ENCODE measurements around the gene GPS2.
"Not testable (repeated sequence)": the region's sequence is repeated elsewhere in the genome, so short reads cannot be mapped to it uniquely, and the experiment has no call there.

GPS2 gene, protein sequence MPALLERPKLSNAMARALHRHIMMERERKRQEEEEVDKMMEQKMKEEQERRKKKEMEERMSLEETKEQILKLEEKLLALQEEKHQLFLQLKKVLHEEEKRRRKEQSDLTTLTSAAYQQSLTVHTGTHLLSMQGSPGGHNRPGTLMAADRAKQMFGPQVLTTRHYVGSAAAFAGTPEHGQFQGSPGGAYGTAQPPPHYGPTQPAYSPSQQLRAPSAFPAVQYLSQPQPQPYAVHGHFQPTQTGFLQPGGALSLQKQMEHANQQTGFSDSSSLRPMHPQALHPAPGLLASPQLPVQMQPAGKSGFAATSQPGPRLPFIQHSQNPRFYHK

DNA sequence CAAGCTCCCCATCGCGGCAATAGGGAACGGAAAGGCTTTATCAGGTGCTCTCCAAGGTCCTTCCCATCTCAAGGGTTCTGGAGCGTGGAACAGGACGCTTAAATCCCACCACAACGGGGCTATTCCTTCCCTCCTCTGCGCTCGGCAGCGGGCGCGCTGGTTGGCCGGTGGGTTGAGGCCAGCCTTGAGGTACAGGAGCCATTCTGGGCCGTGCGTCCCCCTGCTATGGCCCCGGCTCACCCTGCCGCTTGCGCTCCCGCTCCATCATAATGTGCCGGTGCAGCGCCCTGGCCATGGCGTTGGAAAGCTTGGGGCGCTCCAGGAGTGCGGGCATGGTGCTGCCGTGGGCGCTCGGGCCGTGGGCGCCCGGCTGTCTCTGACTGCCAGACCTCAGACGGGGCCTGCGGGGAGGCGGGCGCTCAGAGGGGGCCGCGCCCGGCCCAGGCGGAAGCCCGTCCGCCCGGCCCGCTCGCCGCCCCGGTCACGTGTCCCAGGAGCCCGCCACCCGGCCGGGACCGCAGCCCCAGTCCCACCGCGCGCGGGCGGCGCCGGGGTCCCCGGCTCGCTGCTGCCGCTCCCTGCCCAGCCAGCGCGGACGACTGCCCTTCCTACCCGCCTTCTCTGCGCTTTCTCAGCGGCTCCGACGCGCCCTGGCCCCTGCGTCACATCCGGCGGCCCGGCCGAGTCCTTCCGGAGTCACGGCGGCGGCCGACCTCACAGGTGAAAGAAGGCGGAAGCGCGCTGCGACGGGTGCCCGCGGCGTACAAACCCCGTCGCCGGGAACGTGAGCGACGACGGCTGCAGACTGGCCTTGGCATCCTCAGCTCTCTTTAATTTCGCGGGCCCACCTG is at the start of gene GPS2:
Gene GPS2, minus strand, starts transcription at position 642 of the 851 bp plus-strand sequence. Its CDS starts 308 bp downstream, at position 334.
- peak; percentile 82 for DNase-seq

DNA sequence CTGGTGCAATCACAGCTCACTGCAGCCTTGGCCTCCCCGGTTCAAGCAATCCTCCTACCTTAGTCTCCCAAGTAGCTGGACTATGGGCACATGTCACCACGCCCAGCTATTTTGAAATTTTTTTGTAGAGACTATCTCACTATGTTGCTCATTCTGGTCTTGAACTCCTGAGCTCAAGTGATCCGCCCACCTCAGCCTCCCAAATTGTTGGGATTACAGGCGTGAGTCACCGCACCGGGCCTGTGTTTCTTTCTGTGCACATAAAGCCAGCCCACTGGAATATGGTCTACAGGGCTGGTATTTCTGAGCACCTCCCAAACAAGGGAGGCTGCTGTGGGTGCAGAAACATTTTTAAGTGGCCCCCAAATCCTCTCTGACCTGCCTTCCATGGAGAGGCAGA is 48.2 kb upstream of the GPS2 start:
- no peak for DNase-seq

DNA sequence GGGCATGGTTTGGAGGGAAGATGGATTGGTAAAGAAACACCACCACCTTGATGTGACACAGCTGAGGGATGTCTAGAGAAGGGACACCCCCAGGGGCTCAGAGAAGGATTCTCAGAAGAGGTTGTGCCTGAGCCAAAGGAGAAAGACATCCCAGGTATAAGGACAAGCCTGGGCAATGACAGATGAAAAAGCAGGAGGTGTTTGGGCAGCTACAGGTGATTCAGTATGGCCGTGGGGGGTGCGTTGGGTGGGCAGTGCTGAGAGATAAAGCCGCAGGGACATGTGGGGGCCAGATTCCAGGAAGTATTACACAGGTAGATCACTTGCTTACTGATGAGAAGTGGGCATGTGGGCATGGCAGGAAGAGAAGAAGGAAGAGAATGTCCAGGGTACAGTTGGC is 46.7 kb upstream of the GPS2 start:
- no peak for DNase-seq

DNA sequence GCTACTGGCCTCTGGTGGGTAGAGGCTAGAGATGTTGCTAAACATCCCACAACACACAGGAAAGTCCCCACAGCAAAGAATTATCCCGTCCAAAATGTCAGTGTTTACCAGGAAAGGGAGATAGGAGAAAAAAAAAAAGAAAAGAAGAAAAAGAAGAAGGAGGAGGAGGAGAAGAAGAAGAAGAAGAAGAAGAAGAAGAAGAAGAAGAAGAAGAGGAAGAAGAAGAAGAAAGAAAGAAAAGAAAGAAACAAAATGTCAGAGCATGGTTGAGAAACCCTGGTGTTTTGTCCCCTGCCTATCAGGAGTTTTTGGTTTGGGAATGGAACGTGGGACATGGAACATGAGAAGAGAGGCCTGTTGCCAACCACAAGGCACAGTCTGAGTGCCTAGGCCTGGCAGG is 42.2 kb upstream of the GPS2 start:
- no peak for DNase-seq

DNA sequence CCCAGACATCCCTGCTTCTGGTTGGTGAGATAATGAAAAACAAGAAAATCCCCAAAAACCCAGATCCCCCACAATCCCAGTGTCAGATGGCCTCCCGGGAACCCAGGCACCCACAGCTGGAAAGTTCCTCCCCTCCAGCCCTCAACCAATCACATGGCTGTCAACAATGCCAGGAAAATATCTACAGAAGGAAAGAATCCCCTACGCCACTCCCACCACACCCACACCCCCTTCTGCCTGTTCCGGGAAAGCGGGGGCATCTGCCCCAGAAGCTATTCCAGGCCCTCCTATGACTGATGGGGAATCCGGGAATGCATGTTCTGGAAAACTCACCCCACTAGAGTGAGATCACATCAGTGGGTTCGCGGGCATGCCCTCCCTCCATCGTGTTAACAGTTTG is 41.6 kb upstream of the GPS2 start:
- DNase-seq: no peak

DNA sequence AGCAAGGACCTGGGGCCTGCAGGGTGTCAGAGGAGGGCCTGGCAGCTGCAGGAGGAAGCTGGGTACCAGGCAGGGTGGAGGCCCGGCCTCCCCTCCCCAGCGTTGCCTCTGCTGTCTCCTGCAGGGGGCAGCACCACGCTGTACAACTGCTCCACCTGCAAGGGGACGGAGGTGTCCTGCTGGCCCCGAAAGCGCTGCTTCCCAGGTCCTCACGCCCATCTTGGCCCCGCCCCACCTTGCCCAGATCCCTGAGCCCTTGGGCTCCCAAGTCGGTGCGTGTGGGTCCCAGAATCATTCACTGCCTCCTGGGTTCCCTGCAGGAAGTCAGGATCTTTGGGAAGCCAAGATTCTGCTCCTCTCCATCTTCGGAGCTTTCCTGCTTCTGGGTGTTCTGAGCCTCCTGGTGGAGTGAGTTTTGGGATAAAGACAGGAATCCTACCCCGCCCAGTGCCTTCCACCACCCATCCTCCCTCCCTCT is 41.0 kb upstream of the GPS2 start:
- peak; percentile 83 for DNase-seq

DNA sequence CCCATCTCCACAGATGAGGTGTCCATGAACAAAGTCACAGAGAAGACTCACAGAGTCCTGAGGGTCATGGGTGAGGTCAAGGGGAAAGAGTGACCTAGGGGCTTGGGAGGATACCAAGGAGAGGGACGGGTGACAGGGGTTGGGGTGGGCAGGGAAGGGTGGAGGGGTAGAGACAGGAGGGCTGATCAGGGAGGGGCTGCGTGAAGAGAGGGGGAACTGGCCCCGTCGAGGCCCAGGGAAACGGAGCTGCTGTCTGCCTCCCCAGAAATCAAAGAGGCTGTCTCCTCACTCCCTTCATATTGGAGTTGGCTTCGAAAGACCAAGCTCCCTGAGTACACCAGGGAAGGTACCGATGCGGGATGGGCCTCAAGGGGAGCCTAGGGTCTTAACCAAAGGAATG is 40.4 kb upstream of the GPS2 start:
- DNase-seq: no peak

DNA sequence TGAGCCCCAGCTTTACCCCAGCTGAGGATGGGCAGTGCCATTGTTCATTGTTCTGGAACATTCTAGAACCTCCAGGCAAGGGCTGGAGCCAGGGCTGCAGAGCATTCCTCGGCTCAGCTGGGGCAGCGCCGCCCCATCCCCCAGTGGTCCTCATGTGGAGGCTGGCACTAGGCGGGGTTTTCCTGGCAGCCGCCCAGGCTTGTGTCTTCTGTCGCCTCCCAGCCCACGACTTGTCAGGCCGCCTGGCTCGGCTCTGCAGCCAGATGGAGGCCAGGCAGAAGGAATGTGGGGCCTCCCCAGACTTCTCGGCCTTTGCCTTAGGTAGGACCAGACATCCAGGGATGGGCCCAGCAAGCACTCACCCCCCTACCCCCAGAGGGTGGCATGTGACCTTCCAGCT is 39.9 kb upstream of the GPS2 start, which contains the start of gene TMEM95:
Gene TMEM95, plus strand, starts transcription at position 104 of the 400 bp plus-strand sequence. Its CDS starts 49 bp downstream, at position 153.
- DNase-seq: no peak

DNA sequence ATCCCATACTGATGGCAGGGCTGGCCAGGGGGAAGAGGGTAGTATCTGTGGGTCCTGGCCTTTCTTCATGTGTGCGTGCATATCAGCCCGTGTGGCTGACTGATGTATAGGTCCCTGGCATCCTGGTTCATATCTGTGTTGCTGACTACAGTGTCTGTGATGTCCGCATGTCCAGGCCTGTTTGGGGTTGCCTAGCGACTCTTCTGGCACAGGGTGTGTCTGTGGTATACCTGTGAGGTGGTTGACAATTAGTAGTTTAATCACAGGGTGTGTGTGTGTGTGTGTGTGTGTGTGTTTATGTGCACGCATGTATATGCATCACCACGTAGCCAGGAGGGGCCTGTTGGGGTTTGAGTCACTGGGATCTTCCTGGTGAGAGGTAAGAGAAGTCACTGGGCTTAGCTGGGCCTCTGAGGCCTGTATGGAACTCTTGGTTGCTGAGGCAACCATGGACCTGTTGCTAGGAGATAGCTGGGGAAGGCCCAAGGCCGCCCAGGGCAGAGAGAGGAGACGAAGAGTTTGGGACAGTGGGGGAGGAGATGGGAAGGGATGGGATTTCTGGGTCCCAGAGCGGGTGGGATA is 39.2 kb upstream of the GPS2 start:
- peak; percentile 52 for DNase-seq

DNA sequence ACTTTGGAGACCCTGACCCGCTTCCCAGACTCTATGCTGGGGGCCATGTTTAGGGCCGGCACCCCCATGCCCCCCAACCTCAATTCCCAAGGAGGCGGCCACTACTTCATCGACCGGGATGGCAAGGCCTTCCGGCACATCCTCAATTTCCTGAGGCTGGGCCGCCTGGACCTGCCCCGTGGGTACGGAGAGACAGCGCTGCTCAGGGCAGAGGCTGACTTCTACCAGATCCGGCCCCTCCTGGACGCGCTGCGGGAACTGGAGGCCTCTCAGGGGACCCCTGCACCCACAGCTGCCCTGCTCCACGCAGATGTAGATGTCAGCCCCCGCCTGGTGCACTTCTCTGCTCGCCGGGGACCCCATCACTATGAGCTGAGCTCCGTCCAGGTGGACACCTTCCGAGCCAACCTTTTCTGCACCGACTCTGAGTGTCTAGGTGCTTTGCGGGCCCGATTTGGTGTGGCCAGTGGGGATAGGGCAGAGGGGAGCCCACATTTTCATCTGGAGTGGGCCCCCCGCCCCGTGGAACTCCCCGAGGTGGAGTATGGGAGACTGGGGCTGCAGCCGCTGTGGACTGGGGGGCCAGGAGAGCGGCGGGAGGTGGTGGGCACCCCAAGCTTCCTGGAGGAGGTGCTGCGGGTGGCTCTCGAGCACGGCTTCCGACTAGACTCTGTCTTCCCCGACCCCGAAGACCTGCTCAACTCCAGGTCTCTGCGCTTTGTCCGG is 37.9 kb upstream of the GPS2 start:
- DNase-seq: no peak

DNA sequence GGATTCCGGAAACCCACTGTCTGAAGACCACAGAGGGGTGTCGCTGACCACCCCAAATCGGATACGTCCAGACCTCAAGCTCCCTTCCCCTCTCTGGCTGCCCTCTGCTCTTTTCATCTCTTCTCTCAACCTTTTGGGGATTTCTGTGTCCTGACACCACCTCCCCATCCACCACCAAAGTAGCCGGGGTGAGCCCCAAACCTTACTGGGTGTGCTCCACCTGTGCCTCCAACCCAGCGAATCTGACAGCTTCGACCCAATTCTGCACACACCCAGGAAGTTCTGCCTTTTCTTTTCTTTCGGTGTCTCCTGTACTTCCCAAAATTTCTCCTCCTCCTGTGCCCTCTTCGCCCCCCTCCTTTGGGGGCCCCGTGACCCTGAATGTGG is 37.3 kb upstream of the GPS2 start:
- no peak for DNase-seq

DNA sequence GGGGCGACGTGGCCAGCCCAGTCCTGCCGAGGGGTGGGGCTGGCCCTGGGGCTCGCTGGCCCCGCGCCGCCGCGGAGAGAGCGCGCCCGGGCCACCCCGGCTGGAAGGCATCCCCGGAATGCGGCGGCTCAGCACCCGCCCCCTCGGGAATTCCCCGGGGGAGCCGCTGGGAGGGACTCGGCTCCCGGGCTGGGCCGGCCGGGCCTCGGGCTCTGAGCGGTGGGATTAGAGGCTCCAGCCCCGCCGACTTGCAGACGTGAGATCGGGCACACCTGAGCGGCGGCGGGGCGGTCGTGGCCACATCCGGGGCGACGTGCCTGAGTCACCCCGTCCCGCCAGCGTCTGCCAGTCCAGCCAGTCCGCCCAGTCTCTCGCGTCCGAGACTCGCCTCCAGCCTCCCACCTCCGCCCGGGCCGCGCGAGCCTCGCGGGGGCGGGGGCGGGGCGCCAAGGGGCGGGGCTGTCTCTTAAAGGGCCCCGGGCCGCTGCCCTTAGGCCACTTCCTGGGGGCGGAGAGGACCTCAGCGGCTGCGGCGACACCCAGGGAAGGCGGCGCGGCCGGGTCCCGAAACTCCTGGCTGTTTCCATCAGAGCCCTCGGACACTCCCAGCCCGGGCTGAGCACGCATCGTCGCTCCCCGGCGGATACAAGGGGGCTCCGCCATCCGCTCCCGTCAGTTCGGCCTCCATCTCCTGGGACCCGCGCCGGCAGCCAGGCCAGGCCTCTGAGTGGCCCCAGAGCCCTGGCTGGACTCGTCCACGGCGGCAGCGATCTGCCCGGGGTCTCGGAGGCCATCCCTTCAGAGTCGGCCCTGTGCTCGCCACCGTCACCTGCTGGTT is 36.7 kb upstream of the GPS2 start, which contains the start of gene KCTD11:
Gene KCTD11, plus strand, starts transcription at position 498 of the 838 bp plus-strand sequence.
- peak; percentile 40 for DNase-seq

DNA sequence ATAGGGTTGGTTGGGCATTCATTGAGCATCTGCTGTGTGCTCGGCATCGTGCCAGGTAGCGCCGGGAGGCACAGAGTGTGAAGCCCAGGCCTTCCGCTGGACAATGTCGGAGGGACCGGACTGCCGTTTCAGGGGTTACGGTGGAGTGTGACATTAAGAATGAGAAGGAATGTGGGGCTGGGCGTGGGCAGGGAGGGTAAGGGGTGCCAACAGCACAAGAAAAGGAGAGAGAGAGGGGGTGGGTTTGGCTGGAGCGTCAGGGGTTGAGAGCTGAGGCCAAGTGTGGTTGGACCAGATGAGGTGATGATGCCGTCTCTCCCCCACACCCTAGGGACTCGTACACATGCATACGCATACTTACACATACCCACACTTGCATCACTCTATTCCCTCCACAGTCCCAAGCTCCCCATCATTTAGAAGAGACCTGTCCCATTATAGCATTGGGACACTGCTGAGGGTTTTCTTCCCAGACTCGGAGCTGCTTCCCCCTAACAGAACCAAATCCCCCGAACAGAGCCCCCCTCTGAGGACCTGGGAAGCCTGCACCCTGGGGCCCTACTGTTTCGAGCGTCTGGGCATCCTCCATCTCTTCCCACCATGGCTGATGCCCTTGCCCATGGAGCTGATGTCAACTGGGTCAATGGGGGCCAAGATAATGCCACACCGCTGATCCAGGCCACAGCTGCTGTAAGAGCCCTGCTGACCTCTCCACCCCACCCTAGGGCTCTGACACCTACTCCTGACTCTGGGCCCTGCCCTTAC is 33.5 kb upstream of the GPS2 start:
- DNase-seq: no peak

DNA sequence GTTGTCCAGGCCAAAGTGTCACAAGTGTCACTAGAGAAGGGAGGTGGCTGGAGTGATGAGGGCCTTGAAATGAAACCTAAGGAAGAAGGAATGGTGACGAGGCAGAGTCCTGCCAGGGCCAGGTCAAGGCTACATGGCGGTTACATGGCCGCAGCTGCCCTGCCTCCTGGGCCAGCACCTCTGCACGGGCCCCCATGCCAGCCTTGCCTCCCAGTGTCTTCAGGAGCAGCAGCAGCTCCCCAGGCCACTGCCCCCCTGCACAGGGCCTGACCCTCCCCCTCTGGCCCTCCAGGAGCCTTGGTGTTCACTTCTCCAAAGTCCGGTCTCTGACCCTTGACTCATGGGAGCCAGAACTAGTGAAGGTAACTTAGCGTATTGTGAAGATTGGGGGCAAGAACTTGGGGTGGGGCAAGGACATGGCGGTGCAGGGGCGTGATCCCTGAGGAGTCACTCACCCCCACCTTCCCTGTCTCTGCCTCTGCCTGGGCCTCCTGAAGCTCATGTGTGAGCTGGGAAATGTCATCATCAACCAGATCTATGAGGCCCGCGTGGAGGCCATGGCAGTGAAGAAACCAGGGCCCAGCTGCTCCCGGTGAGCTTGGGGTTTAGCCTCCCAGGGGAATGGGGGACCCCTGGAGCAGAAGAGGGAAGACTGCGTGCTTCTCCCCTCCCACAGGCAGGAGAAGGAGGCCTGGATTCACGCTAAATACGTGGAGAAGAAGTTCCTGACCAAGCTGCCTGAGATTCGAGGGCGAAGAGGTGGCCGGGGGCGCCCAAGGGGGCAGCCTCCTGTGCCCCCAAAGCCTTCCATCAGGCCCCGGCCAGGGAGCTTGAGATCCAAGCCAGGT is 32.7 kb upstream of the GPS2 start:
- no peak for DNase-seq

DNA sequence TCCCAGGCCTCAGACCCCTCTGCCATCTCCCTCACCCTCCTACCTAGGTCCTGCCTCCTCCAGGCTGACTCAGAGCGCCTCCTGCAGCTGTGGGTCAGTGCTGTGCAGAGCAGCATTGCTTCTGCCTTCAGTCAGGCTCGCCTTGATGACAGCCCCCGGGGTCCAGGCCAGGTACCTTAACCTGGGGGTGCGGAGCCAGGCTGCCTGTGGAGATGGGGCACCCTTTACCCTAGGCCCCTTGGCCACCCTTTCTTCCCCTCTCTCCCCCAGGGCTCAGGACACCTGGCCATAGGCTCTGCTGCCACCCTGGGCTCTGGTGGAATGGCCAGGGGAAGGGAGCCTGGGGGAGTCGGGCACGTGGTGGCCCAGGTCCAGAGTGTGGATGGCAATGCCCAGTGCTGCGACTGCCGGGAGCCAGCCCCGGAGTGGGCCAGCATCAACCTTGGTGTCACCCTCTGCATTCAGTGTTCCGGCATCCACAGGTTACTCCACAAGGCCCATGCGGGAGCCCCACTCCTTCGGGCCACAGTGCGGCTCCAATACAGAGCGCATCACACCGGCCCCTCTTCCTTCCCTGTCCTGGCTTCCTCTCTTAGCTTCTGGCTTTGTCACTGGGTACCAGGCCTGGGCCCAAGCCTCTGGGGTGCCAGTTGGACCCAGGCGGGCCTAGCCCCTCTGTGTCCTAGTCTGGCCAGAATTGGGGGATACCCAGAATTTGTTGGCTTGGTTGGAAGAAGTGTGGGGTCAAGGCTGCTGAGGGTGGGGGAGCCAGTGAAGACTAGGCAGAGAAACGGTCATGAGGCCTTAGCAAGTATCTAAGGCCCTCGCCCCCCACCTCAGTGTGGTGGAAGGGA is 31.8 kb upstream of the GPS2 start:
- no peak for DNase-seq

DNA sequence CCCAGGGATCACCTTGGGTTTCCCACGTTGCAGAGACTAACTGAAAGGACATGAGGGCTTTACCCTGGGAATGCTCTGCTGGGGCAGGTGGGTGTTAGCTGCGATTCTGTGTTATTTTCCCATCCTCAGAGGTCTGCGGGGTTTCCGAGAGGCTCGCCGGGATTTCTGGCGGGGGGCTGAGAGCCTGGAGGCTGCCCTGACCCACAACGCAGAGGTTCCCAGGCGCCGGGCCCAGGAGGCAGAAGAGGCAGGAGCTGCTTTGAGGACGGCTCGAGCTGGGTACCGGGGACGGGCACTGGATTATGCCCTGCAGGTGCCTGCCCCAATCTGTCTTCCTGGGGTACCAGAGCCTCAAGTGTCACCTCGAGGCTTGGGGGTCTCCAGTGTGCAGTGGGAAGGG is 28.1 kb upstream of the GPS2 start:
- DNase-seq: no peak

DNA sequence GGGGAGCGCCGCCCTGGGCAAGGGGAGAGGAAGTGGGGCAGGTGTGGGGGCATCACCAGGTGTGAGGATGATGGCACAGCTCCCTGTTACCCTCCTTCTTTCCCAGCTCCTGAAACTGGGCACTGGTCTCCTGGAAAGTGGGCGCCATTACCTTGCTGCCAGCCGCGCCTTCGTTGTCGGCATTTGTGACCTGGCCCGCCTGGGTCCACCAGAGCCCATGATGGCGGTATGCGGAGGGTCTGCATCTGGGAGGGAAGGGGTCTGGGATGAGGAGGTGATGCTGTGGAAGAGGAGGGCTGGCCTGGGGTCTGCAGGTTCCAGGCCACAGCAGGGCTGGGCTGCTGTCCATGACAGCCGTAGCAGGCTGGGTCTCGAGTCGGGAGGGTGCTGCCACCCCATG is 26.7 kb upstream of the GPS2 start:
- no peak for DNase-seq

DNA sequence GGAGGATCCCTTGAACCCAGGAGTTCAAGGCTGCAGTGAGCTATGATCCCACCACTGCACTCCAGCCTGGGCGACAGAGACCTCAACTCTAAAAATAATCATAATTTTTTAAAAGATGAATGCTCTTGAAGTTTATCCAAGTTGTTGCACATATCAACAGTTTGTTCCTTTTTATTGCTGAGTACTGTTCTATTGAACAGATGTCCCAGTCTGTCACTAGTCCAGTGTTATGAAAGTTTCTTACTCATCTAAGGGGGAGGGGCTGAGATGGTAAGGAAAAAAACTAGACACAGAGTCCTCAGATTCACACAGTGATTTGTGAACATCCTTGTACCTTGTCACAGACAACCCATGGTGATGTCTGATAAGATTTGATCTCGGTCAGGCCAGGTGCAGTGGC is 25.0 kb upstream of the GPS2 start:
- DNase-seq: no peak

DNA sequence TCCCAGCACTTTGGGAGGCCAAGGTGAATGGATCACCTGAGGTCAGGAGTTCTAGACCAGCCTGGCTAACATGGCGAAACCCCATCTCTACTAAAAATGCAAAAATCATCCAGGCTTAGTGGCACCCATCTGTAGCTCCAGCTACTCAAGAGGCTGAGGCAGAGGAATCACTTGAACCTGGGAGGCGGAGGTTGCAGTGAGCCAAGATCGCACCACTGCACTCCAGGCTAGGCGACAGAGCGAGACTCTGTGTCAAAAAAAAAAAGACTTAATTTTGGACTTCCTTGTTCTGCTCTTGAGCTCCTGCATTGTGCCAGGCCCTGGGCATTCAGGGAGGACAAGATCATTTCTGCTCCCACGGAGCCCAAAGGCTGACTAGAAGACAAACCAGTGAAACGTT is 22.4 kb upstream of the GPS2 start:
- not testable (repeated sequence) for DNase-seq

Data from NCI-H1105 treated with DMSO at 0.1 percent for 48 hours (cell line).